Measurements from ENCODE around the gene PTPRN2.

The PTPRN2 gene

DNA sequence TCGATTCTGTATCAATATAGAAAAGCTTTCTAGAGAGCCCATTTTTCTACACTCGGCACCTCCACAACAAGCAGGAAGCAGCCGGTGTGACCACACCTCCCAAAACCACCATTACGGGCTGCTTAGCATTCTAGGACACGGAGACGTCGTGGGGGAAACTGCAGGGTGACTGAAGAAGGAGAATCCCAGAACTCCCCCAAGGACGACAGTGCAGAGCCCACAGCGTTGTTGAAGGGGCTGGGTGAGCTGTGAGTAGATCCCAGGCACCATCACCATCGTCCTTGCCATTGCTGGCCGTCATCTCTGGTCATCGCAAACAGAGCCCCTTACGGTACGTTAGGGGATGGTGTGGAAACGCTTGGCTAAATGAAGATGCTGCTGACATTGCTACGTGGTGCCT, 351.8 kb downstream of the PTPRN2 start:
- H3K4me3 ChIP-seq (ENCODE audit: low read length), result no peak overlapping the region
- TF ChIP-seq, protein P1, sequence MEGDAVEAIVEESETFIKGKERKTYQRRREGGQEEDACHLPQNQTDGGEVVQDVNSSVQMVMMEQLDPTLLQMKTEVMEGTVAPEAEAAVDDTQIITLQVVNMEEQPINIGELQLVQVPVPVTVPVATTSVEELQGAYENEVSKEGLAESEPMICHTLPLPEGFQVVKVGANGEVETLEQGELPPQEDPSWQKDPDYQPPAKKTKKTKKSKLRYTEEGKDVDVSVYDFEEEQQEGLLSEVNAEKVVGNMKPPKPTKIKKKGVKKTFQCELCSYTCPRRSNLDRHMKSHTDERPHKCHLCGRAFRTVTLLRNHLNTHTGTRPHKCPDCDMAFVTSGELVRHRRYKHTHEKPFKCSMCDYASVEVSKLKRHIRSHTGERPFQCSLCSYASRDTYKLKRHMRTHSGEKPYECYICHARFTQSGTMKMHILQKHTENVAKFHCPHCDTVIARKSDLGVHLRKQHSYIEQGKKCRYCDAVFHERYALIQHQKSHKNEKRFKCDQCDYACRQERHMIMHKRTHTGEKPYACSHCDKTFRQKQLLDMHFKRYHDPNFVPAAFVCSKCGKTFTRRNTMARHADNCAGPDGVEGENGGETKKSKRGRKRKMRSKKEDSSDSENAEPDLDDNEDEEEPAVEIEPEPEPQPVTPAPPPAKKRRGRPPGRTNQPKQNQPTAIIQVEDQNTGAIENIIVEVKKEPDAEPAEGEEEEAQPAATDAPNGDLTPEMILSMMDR (conservative IDR thresholded peaks at IDR 0.05; ENCODE audit: low read length), result no peak
- DNase-seq (ENCODE audit: low read depth), result no peak

DNA sequence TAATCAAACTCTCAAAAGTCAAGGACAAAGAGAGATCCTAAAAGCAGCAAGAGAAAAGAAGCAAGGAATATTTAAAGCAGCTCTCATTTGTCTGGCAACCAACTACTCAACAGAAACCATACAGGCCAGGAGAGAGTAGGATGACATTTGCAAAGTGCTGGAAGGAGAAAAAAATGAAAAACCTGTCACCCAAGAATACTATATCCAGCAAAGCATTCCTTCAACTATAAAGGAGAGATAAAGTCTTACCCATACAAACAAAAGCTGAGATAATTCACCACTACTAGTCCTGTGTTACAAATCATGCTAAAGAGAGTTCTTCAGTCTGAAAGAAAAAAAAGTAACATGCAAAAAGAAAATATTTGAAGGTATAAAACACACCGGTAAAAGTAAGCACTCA, 357.7 kb downstream of the PTPRN2 start:
- TF ChIP-seq, protein P1 (conservative IDR thresholded peaks at IDR 0.05; ENCODE audit: low read length), result no peak
- no peak for DNase-seq (ENCODE audit: low read depth)
- no peak overlapping the region for H3K4me3 ChIP-seq (ENCODE audit: low read length)

DNA sequence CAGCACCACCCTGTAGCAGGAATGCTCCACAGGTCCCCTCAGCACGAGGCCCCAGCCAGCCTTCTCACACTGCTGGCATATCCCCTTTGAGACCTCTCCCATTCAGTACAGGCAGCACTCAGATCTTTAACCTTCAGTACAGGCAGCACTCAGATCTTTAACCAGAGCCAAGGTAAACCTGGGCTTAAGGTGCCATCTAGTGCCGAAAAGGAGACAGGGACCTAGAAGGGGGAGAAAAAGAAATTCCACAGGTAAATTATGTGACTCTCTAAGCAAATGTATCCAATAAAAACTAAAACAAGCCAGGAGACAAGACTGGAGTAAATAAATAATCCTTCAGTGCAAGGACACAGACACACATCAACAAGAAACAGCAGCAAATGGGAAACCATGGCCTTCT, 358.6 kb downstream of the PTPRN2 start:
- DNase-seq (ENCODE audit: low read depth), result no peak
- no peak overlapping the region for H3K4me3 ChIP-seq (ENCODE audit: low read length)
- TF ChIP-seq, protein P1 (conservative IDR thresholded peaks at IDR 0.05; ENCODE audit: low read length), result no peak

DNA sequence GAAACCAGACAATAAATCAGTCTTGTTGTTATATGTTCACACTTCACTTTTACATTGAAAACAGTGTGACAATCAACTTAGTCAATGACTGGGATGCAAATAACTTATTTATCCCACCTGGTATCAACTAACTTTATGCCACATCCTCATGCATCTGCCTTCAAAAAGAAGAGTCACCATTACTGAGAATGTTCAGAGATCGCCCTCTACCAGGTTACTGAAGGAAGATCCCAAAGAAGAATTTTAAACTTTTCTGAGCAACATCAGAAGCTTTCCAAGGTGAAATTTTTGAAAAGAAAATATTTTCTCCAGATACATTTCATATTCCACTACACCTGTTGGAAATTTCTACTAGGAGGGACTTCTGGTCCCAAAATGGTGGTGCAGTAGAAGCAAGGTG, 359.5 kb downstream of the PTPRN2 start:
- H3K4me3 ChIP-seq (ENCODE audit: low read length), result no peak overlapping the region
- TF ChIP-seq, protein P1 (conservative IDR thresholded peaks at IDR 0.05; ENCODE audit: low read length), result no peak
- DNase-seq (ENCODE audit: low read depth), result no peak

DNA sequence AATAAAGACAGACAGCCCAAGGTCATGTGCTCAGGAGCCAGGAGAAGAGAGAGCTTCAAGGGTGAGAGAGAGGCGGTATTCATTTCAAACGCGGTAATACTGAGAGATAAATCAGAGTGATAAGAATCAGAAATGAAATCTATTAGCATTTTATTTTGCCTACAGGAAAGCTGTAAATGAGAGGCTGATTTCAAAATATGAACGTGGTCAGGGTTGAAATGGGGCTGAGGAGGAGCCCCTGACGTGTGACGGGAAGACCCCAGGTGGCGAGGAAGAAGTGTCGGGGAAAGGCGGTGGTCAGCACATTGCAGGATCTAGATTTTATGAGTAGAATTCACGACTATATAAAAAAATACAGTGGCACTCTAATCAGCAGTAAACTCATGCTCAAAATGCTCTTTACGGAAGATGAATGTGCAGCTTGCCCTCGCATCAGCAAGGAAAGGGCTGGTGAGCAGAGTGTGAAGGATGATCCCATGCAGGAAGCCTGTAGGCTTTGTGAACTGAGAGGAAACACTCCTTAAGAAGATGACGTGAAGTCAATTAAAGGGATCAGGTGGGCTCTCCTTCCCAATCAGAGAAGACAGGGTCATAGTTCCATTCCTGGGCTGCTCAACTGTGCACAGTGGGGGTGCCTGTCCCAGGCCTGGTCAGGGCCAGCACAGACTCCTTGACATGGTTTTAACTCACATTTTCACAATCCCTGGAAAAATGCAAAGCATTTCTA, 360.2 kb downstream of the PTPRN2 start:
- DNase-seq (ENCODE audit: low read depth), result no peak
- TF ChIP-seq, protein P1 (conservative IDR thresholded peaks at IDR 0.05; ENCODE audit: low read length), result no peak
- no peak overlapping the region for H3K4me3 ChIP-seq (ENCODE audit: low read length)

DNA sequence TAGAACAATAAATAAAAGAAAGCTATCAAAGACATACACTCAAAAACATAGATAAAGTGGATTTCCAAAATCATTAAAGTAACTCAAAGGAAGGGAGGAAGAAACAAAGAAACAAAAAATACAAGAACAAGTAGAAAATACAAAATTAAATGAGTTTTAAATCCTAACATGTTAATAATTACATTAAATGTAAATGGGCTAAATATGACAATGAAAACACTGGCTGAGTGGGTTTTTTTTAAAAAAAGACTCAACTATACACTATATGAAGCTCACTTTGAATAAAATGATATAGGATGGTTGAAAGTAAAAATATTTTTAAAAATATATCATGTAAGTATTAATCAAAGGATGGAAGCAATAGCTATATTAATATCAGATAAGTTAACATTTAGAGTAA, 371.4 kb downstream of the PTPRN2 start:
- DNase-seq (ENCODE audit: low read depth), result no peak
- TF ChIP-seq, protein P1 (conservative IDR thresholded peaks at IDR 0.05; ENCODE audit: low read length), result no peak
- H3K4me3 ChIP-seq (ENCODE audit: low read length), result no peak overlapping the region

DNA sequence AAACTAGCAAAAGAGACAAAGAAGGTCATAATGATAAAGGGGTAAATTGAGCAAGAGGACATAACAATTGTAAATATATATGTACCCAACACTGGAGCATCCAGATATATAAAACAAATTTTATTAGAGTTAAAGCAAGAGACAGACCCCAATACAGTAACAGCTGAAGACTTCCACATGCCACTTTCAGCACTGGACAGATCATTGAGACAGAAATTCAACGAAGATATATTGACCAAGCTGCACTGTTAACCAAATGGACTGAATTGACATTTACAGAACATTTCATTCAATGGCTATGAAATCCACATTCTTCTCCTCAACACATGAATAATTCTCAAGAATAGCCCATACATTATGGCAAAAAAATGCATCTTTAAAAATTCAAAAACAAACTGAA, 378.2 kb downstream of the PTPRN2 start:
- no peak overlapping the region for H3K4me3 ChIP-seq (ENCODE audit: low read length)
- TF ChIP-seq, protein P1 (conservative IDR thresholded peaks at IDR 0.05; ENCODE audit: low read length), result no peak
- no peak for DNase-seq (ENCODE audit: low read depth)

Measured in AG10803 (cell line).